ENCODE results near the gene HTR3D. TPM values are rescaled to one million over a fixed set of nuclear protein-coding genes. Genes with fewer than 3 reads are reported as not detected.

HTR3D gene
- total and polyA plus RNA-seq, 2 experiments from 2014 or later: not detected

DNA sequence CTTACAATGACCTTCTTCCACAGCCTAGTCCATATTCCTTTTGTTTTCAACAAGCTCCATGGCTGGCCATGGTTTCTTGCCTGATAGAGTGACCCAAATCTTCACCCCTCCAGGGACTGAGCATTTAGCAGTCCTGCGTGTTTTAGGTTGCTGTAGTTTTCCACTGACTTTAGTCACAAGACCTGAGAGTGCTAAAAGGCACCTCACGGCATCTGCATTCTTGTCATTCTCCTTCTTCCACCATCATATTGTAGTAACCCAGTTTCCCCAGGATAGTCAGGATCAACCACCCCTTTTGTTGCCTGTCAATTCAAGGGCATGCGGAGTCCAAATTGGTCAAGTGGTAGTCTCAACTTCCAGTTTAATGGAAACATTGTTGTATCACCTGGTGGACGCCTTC, 42.1 kb downstream of the HTR3D start (continued):
- TF ChIP-seq, protein P1, sequence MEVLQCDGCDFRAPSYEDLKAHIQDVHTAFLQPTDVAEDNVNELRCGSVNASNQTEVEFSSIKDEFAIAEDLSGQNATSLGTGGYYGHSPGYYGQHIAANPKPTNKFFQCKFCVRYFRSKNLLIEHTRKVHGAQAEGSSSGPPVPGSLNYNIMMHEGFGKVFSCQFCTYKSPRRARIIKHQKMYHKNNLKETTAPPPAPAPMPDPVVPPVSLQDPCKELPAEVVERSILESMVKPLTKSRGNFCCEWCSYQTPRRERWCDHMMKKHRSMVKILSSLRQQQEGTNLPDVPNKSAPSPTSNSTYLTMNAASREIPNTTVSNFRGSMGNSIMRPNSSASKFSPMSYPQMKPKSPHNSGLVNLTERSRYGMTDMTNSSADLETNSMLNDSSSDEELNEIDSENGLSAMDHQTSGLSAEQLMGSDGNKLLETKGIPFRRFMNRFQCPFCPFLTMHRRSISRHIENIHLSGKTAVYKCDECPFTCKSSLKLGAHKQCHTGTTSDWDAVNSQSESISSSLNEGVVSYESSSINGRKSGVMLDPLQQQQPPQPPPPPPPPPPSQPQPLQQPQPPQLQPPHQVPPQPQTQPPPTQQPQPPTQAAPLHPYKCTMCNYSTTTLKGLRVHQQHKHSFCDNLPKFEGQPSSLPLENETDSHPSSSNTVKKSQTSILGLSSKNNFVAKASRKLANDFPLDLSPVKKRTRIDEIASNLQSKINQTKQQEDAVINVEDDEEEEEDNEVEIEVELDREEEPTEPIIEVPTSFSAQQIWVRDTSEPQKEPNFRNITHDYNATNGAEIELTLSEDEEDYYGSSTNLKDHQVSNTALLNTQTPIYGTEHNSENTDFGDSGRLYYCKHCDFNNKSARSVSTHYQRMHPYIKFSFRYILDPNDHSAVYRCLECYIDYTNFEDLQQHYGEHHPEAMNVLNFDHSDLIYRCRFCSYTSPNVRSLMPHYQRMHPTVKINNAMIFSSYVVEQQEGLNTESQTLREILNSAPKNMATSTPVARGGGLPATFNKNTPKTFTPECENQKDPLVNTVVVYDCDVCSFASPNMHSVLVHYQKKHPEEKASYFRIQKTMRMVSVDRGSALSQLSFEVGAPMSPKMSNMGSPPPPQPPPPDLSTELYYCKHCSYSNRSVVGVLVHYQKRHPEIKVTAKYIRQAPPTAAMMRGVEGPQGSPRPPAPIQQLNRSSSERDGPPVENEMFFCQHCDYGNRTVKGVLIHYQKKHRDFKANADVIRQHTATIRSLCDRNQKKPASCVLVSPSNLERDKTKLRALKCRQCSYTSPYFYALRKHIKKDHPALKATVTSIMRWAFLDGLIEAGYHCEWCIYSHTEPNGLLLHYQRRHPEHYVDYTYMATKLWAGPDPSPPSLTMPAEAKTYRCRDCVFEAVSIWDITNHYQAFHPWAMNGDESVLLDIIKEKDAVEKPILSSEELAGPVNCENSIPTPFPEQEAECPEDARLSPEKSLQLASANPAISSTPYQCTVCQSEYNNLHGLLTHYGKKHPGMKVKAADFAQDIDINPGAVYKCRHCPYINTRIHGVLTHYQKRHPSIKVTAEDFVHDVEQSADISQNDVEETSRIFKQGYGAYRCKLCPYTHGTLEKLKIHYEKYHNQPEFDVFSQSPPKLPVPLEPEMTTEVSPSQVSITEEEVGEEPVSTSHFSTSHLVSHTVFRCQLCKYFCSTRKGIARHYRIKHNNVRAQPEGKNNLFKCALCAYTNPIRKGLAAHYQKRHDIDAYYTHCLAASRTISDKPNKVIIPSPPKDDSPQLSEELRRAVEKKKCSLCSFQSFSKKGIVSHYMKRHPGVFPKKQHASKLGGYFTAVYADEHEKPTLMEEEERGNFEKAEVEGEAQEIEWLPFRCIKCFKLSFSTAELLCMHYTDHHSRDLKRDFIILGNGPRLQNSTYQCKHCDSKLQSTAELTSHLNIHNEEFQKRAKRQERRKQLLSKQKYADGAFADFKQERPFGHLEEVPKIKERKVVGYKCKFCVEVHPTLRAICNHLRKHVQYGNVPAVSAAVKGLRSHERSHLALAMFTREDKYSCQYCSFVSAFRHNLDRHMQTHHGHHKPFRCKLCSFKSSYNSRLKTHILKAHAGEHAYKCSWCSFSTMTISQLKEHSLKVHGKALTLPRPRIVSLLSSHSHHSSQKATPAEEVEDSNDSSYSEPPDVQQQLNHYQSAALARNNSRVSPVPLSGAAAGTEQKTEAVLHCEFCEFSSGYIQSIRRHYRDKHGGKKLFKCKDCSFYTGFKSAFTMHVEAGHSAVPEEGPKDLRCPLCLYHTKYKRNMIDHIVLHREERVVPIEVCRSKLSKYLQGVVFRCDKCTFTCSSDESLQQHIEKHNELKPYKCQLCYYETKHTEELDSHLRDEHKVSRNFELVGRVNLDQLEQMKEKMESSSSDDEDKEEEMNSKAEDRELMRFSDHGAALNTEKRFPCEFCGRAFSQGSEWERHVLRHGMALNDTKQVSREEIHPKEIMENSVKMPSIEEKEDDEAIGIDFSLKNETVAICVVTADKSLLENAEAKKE (CRISPR knock-in tag; IDR thresholded peaks at IDR 0.05): no peak
- TF ChIP-seq EZH2phosphoT487 (IDR thresholded peaks at IDR 0.05; ENCODE audit: unreplicated experiment): no peak
- TF ChIP-seq STAT1 (IDR thresholded peaks at IDR 0.05; ENCODE audit: unreplicated experiment): no peak
- TF ChIP-seq ZNF331 (CRISPR knock-in tag; IDR thresholded peaks at IDR 0.05; ENCODE audit: low read depth): no peak

DNA sequence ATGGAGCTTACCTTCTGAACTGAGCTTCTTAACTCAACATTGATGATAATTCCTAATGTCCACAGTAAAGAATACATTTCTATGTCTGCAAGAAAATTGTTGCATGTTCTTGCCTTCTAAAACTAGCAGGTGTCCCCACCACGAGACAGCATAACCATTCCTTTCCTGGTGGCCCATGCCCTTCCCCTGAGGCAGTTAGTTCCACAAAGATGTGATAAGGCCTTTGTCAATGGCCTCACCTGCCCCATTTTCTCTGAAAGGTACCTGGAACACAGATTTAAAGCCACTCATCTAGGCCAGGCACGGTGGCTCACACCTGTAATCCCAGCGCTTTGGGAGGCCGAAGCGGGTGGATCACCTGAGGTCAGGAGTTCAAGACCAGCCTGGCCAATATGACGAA, 44.4 kb downstream of the HTR3D start:
- Histone ChIP-seq H3K9me2 (ENCODE audit: insufficient read depth) (peaks cover 7% of the 10 kb centered on the region; the same call in 1 of the 2 replicates), H3K27ac (ENCODE audit: low read depth) (no peak overlapping the region), H3K4me2 (no peak overlapping the region), H4K20me1 (replicated peaks; ENCODE audit: insufficient read depth) (no peaks in the 10 kb centered on the region), H3F3A (replicated peaks; ENCODE audit: low read depth) (no peaks in the 10 kb centered on the region), H3K4me1 (ENCODE audit: insufficient read depth) (no peaks in the 10 kb centered on the region), H3K27me3 (ENCODE audit: insufficient read depth) (no peaks in the 10 kb centered on the region), H3K4me3 (no peak overlapping the region), H3K36me3 (ENCODE audit: insufficient read depth) (no peaks in the 10 kb centered on the region), H3K79me2 (replicated peaks; ENCODE audit: insufficient read depth) (no peaks in the 10 kb centered on the region), H2AFZ (no peak overlapping the region)
- TF ChIP-seq ZNF331 (CRISPR knock-in tag; IDR thresholded peaks at IDR 0.05; ENCODE audit: low read depth) (no peak), EZH2phosphoT487 (IDR thresholded peaks at IDR 0.05; ENCODE audit: unreplicated experiment) (no peak), STAT1 (IDR thresholded peaks at IDR 0.05; ENCODE audit: unreplicated experiment) (no peak)
- TF ChIP-seq, protein P2, sequence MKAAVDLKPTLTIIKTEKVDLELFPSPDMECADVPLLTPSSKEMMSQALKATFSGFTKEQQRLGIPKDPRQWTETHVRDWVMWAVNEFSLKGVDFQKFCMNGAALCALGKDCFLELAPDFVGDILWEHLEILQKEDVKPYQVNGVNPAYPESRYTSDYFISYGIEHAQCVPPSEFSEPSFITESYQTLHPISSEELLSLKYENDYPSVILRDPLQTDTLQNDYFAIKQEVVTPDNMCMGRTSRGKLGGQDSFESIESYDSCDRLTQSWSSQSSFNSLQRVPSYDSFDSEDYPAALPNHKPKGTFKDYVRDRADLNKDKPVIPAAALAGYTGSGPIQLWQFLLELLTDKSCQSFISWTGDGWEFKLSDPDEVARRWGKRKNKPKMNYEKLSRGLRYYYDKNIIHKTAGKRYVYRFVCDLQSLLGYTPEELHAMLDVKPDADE (IDR thresholded peaks at IDR 0.05): no peak
- TF ChIP-seq, protein P3, sequence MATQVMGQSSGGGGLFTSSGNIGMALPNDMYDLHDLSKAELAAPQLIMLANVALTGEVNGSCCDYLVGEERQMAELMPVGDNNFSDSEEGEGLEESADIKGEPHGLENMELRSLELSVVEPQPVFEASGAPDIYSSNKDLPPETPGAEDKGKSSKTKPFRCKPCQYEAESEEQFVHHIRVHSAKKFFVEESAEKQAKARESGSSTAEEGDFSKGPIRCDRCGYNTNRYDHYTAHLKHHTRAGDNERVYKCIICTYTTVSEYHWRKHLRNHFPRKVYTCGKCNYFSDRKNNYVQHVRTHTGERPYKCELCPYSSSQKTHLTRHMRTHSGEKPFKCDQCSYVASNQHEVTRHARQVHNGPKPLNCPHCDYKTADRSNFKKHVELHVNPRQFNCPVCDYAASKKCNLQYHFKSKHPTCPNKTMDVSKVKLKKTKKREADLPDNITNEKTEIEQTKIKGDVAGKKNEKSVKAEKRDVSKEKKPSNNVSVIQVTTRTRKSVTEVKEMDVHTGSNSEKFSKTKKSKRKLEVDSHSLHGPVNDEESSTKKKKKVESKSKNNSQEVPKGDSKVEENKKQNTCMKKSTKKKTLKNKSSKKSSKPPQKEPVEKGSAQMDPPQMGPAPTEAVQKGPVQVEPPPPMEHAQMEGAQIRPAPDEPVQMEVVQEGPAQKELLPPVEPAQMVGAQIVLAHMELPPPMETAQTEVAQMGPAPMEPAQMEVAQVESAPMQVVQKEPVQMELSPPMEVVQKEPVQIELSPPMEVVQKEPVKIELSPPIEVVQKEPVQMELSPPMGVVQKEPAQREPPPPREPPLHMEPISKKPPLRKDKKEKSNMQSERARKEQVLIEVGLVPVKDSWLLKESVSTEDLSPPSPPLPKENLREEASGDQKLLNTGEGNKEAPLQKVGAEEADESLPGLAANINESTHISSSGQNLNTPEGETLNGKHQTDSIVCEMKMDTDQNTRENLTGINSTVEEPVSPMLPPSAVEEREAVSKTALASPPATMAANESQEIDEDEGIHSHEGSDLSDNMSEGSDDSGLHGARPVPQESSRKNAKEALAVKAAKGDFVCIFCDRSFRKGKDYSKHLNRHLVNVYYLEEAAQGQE (IDR thresholded peaks at IDR 0.05; ENCODE audit: unreplicated experiment): no peak
- DNase-seq (ENCODE audit: low spot score) (no peak), ATAC-seq (no peak)
- Mint-ChIP-seq H3K36me3 (ENCODE audit: low read depth) (no peaks in the 10 kb centered on the region), H3K4me1 (peaks cover 6% of the 10 kb centered on the region), H3K4me3 (no peak overlapping the region), H3K9me3 (peaks cover 7% of the 10 kb centered on the region), H3K27me3 (ENCODE audit: insufficient read depth, low read depth, poor library complexity) (peaks cover 4% of the 10 kb centered on the region), H3K27ac (no peak overlapping the region)
